GM21367 (cell line): ENCODE results near the gene LGALS8.

Source experiments
- ATAC-seq: cut with Tn5 transposase; IDR thresholded peaks from one replicate; pipeline ENCODE4 v1.9.1; 2021; ENCODE audit not compliant: unreplicated experiment

The LGALS8 gene

DNA sequence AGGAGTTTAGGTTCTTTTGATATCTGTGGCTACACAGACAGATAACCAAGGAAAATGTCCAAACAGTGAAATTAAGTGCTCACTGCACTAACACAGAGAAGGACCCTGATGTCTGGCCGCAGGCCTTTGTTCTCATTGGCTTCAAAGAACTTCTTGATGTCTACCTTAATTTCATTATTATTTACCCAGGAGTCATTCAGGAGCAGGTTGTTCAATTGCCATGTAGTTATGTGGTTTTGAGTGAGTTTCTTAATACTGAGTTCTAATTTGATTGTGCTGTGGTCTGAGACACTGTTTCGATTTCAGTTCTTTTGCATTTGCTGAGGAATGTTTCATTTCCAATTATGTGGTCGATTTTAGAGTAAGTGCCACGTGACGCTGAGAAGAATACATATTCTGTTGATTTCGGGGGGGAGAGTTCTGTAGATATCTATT, 15.2 kb upstream of the LGALS8 start:
- no peak for ATAC-seq

DNA sequence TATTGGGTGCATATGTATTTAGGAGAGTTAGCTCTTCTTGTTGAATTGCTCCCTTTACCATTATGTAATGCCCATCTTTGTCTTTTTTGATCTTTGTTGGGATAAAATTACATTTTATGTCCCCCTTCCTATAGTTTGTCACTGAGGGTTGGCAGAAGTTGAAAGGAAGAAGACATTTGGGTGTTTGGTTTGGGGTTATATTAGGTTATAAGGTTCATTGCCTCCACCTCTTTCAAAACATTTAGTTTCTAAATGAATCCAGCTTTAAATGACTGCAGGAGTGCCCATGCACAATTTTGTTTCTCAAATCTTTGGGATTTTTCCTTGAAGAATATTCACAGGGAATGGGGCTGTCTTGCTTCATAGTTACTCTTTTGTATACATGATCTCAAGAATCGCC, 14.6 kb upstream of the LGALS8 start:
- ATAC-seq = no peak

DNA sequence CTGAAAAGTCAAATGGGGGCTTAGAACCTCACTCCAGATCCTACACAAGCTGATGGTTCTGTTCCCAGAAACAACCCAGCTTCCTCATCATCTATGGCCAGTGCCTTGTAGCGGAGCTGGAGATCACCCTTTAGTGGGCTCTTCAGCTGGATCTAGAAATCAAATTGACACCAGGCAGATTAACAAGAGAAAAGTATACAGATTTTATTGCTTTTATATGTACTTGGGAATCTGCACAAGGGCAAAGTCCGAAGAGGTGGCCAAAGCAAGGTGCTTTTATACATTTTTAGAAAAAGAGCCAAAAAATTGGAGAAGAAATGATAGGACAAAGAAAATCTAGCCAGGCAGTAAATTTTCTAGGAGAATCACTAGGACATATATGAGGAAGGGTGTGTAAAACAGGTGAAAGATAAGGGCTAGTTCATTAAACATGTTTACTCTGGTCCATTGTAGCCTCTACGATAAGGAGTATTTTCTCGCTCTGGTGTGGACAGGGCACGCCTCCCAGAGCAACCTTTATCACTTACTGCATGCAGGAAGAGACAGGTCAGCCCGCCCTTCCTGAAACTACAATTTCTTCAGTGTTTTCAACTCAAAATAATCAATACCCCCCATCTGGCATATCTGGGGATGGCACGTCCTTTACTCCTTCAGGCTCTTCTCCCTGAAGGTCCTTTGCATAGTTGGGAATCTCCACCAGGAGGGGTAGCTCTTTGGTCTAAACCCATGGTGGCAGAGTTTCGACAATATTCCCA, 14.0 kb upstream of the LGALS8 start:
- no peak for ATAC-seq

DNA sequence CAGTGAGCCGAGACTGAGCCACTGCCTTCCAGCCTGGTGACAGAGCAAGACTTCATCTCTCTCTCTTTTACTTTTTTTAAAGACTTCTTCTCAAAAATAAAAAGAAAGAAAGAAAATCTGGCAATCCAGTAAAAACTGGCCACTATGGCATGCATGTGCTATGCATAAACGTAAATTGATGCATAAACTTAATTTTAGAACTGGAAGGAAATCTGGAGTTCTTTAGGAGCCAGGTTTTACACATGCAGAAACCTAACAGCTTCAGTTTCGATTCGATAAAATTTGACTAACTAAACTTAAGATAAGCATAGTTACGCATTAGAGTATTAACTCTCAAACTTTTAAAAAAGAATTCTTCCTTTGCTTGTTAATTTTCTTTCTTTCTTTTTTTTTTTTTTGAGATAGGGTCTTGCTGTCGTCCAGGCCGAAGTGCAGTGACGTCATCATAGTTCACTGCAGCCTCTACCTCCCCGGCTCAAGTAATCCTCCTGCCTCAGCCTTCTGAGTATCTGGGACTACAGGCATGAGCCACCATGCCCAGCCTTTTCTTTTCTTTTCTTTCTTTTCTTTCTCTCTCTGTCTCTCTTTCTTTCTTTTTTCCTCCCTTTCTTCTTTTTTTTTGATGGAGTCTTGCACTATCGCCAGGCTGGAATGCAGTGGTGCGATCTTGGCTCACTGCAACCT, 11.9 kb upstream of the LGALS8 start:
- no peak for ATAC-seq

DNA sequence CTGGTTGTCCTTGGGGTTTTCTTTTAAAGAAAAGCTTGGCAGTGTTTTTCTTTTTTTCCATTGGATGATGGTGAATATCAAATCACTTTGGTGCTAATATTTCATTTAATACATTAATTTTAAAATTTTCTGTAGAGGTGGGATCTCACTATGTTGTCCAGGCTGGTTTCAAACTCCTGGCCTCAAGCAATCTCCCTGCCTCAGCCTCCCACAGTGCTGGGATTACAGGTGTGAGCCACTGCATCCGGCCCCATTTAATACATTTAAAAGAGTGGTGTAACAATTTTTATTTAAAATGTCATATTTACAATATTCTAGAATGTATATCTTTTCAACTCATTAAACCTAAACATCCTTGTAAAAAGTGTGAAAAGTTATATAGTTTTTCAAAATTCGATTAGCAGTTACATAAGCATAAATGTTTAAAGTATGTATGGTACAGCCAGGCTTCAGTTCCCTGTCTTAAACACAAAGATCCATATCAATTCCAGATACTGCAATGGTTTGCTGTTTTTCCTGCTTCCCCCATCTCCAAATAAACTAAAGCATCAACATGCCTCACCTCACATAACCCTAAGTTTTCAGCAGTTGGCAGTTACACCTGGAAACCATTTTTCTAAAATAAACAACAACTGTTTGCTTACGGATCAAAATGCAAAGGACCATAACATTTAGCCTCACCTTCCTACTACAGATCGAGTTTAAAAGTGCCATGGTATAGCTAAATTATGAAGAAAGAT, 8.9 kb upstream of the LGALS8 start:
- ATAC-seq = no peak

DNA sequence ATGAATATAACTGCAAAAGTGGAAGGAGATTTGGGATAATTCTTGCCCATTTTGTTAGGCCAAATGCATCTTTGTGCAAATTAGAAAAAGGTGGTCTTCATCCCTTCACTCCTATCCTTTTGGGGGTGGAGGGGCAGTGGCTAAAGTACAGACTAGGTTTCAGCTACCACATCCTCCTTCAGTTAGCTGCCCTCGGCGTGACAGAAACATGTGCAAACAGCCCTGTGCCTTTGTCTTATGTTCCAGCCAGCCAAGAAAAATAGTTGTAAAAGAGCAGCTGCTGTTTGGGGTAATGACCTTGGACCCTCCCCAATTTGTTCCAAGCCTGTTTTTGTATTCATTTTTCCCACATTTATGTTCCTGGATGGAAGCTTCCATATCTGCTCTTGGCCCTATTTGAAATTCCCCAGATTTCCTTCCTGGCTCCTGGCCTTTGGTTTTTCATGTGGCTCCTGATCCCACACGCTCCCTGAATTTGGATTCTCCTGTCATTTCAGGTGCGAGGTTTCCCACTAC, 8.3 kb upstream of the LGALS8 start:
- ATAC-seq = no peak

DNA sequence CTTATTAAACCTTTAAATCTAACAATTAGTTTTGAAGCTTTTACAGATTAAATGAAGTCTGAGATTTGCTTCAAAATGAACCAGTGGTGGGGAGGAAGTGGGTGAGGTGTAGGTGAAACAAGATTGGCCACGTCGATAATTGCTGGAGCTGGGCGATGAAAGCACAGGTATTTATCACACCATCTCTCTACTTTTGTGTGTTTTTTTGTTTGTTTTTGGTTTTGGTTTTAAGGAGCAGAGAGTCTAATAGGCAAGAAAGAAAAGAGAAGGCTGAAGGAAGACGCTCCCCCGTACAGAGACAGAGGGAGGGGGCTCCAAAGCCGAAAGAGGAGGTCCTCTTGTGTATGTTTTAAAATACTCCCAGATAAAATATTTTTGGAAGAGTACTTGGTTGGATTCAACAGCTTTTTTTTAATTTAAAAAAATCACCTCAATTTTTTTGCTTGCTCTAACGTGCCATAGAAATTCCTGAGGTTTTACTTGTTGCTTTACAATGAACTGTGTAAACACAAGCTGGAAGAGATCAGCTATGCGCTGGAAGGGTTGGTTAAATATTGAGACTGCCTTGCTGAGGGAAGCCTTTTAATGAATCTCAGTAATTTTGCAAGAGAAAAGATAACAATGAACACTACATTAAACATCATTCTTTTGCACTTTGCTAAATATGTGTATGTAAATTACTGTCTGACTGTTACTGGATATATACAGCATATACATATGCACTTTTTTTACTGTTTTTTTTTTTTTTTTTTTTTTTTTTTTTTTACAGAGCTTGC, 6.7 kb upstream of the LGALS8 start:
- ATAC-seq = no peak

DNA sequence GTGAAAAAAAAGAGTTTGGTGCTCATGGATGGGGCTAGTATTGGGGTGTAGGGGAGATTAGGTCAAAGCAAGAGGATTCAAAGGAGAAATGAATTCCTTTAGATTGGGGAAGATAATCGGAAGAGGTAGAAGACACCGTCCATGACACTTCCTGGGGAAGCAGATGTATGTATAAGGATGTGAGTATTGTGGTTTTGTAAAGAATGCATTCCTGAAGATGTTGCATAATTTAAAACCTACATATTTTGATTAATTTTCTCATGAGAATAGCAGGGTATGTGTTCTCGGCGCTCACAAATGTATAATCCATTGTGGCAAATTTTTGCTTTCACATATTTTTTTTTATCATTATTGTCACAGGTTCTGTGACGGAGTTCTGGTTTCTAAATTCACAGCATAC, 5.5 kb upstream of the LGALS8 start:
- no peak for ATAC-seq

DNA sequence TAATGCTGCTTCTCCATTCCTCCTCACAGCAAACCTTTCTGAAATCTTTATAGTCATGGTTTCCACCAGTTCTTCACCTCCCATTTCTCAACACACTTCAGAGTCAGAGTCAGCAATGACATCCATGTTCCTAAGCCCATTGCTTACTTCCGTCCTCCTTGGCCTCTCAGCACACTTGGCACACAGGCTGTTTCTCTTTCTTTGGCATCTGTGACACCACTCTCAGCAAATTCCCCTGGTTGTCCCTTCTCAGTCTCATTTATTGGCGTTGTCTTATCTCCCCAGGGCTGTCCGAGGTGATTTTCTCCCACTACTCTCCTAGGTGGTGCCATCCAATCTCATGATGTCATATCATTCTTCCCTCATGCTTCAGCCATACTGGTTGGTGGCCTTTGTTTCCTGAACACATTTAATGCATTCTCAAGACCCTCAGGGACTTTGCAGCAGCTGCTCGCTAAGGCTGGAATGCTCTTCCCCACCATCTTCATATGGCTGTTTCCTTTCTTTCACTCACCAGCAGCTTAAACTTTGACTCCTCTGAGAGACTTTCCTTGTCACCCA, 3.3 kb upstream of the LGALS8 start:
- ATAC-seq = no peak

DNA sequence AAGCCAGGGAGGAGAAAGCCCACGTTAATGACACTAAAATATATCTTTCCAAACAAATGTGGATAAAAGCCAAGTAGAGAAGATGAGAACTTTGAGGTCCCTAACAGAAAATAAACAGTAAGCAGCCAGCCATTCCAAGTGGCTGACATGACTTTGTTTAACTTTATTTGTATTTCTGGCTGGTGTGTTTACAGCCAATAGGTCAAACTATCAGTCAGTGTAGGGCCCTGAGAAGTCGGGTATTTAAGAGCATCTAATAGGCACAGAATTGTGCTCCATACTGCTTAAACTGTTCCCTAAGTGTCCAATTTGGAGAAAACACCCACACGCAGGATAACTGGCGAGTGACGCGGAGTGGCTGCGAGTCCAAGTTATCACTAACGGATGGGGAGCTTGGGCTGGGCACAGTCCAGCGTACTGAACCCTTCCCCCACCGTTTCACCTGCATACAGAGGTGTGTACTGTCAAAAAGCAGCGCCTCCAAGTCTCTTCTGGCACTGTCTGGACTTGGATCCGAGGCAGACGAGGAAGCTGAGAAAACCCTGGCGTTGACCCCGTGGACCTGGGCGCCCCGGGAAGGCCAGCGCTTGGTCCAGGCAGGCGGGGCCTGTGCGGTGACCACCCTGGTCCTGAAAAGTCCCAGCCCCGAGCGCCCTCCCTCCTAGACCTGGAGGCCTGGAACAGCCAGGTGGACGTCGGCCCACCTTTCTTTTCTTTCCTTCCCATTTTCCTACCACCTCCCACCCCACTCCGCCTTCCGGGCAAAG, 662 bp upstream of the LGALS8 start:
- ATAC-seq = no peak

DNA sequence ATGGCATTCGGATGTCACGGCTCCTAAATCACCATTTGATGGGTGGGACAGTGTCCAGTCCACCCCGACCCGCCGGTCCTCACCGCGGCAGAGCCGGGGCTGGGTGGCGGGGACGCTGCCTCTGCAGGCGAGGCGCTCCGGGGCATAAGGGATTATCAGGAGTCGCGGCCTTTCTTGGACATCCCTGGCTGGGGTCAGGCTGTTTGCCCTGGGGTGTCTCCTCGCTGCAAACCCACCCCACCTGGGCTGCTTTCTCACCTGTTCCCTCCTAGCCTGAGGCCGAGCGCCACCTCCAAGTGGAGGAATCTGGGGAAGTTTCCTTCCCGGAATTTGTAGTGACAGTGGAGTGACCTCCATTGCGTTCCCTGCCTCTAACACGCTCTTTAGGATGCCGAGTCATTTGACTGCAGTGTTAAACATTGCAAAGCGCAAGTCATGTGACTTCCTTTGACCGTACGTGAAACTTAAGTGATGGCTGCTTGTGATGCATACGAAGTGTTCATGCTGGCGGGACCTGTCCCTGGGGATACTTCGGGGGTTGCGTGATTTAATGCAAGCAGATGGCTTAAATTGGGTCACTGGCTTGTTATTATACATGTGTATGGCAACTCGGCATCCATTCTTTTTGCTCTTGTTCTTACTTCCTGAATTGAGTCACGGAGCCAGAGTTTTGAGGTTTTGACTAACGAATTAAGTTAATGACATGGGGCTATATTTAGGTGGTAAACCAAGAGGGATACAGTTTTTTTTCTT, 536 bp downstream of the LGALS8 start:
- peak; percentile 90 for ATAC-seq

DNA sequence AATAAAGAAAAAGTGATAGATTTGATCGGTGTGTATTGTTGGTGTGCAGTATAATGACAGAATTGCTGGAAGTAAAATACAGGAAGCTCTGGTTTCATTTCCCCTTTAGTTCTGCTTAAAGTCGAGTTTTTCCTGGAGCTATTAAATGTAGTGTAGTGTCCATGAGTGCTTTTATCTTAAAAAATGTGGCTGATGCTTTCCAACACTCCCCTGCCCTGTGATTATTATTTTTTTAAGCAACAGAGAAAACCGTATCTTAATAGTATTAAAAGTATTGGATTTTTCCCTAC, 1.1 kb downstream of the LGALS8 start:
- no peak for ATAC-seq

DNA sequence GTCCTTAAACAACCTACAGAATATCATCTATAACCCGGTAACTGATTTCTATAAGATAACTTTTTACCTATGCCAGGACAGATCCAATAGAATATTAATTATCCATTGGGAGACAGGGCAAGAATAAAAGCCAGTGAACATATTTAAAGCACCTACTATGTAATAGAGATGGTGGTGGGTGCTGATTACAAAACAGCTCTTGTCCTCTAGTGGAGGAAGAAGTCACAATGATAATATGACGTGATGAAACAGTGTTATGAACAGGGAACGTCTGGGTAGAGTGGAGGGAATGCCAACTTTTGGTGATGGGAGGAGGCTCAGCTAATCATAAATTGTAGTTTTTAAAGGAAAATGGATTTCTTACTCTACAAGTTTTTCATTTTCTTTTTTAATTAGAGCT, 2.3 kb downstream of the LGALS8 start:
- ATAC-seq = no peak

DNA sequence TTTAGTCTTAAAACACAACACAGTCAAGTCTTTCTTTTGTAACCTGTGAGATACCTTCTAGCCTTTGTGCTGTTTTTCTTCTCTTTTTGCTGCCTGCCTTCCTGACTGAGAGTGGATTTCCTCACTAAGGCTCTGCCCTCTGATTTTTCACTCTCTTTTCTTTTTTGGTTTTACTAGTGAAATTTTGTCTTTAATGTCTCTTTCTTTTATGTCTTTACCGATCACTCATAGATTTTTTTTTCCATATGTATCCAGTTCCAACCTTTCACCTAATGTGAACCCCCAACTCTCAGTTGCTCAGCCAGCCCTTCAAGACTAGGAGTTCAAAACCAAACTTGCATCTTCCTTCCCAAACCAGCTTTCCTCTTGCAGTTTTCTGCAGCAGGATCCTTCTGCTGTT, 6.5 kb downstream of the LGALS8 start:
- no peak for ATAC-seq

DNA sequence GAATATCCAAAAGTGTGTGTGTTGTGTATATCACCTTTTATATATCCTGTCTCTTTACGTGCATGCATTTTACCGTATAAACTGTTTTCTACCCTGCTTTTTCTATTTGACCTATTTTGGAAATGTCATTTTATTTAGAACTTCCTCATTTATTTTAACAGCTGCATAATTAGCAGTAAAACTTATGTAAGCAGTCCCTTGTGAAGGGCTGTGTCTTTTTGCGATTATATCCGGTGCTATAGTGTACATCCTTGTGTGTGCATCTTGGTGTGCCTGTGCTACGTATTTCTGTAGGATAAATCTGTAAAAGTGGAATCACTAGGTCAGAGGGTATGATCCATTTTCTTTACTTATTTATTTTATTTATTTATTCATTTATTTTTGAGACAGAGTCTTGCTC, 7.2 kb downstream of the LGALS8 start:
- ATAC-seq = no peak

DNA sequence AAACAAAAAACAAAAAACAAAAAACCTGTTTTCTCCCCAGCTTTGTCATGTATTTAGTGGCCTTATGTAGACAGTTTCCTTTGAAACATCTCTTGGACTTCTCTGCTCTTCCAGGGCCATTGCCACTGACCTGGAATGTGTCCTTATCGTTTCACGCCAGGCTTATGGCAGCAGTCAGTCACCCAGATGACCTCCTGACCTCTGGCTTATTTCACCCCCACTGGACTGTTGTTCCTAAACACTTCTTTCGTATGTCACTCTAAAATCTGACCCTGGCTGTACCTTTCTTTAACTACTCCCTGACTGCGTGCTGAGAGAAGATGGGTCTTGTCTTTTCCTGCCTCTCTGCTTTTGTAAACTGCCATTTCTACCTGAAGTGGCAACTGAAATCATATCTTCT, 9.1 kb downstream of the LGALS8 start:
- no peak for ATAC-seq

DNA sequence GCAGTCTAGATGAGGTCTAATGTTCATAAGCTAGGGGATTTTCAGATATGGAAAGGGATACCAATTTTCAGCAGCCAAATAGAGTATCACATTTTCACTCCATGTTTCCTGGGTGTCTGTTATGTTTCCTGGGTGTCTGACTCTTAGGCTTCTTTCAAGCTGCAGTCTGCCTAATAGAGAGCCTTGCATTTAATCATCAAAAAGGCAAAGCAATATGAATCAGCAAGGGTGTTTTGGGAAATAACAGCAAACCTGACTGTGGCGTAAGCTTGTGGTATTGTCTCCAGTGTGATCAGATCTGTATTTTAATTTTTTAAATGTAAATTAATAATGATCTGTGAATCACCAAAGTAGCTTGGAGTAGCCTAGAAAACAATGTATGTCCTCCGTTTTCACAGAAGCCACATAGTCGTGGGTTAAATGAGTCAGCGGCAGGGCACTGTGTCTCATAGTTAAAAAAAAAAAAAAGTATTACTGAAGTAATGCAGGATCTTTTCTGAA, 10.4 kb downstream of the LGALS8 start:
- ATAC-seq = no peak

DNA sequence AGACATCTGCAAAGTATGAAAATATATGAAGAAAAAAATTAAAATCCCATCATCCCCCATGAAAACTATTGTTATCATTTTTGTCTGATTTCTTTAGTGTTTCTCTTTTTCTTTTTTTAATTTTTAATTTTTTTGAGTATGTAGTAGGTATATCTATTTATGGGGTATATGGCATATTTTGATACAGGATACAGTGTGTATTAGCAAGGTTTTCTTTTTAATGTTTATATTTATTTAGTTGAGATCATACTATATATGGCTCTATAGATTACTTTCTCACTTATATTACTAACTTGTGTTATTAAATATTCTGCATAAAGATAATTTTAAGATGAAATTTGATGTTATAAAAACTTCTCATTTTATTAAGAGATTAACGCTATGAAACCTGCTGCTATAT, 11.4 kb downstream of the LGALS8 start:
- no peak for ATAC-seq

DNA sequence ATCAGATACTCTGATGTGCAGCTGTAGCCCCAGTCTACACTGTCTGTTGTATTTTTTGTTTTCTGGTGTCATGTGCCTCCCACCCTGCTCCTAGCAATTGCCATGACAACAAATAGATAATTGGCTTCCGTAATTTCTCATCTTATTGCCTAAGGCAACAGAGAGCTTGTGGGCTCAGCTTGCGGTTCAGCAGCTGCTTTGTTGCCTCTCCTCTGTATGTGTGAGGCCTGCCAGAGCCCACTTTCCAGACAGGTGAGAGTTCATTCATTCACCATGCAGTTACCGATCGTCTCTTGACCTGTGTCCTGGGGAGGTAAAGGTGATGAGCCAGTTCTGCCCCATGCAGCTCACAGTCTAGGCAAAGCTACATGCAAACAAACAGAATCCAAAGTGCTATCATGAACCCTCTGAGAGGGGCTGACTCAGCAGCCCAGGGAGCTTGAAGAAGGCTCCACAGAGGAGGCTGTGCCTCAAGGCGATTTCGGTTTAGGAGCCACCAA, 11.9 kb downstream of the LGALS8 start:
- no peak for ATAC-seq
